Sigmoid colon (tissue), 7 donors: ENCODE data around the gene C14orf93. TPM values are rescaled to one million over a fixed set of nuclear protein-coding genes. Genes with fewer than 3 reads are reported as not detected.

Experiments used
- DNase-seq: peaks from one replicate; pipeline ENCODE4 v3.0.0-alpha.2; 2019
- H3K27ac ChIP-seq, 4 donors: fragments of 200-600 bp; sonication (generic); one replicate each; pipeline ENCODE4 v1.5.1; 2016 to 2019; ENCODE audit warnings: mild to moderate bottlenecking in 1 of 4
- H3K27me3 ChIP-seq, 3 donors: fragments of 200-600 bp; sonication (generic); one replicate each; pipeline ENCODE4 v1.5.1; 2019; ENCODE audit warnings: mild to moderate bottlenecking in 1 of 3
- H3K36me3 ChIP-seq, 4 donors: fragments of 200-600 bp; sonication (generic); one replicate each; pipeline ENCODE4 v1.5.1; 2016 to 2019
- H3K4me1 ChIP-seq, 4 donors: fragments of 200-600 bp; sonication (generic); one replicate each; pipeline ENCODE4 v1.5.1; 2017 to 2019
- H3K4me3 ChIP-seq, 4 donors: fragments of 200-600 bp; sonication (generic); one replicate each; pipeline ENCODE4 v1.5.1; 2017 to 2019; ENCODE audit warnings: mild to moderate bottlenecking in 2 of 4, moderate library complexity in 1 of 4
- H3K9me3 ChIP-seq, 4 donors: fragments of 200-600 bp in 3 of 4; sonication (generic) in 3 of 4; one replicate each; pipeline versions ENCODE4 v1.5.1 to v1.6.1; 2013 to 2019
- CTCF ChIP-seq, 4 experiments: fragments of 450-650 bp in 3 of 4; fragments of 200-600 bp in 1 of 4; IDR thresholded peaks; one replicate each; pipeline ENCODE4 v1.5.1; 2016 to 2019; ENCODE audit warnings: antibody characterized with exemption in 4 of 4, mild to moderate bottlenecking in 3 of 4, moderate library complexity in 2 of 4
- EP300 ChIP-seq, 4 donors: sonication (generic); formaldehyde crosslinking; IDR thresholded peaks; one replicate each; pipeline ENCODE4 v1.6.1; 2017; ENCODE audit warnings: antibody characterized with exemption in 4 of 4
- POLR2A ChIP-seq, 2 donors: fragments of 450-650 bp; IDR thresholded peaks; one replicate each; pipeline ENCODE4 v1.6.1; 2016; ENCODE audit warnings: antibody characterized with exemption in 2 of 2, mild to moderate bottlenecking in 2 of 2, moderate library complexity in 2 of 2
- POLR2AphosphoS5 ChIP-seq, 4 donors: sonication (generic); formaldehyde crosslinking; IDR thresholded peaks; one replicate each; pipeline ENCODE4 v1.6.1; 2017; ENCODE audit warnings: antibody characterized with exemption in 4 of 4
- WGBS, 2 donors: extraction: QIAGEN DNeasy Blood & Tissue Kit; methylation state at CpG; one replicate each; pipeline ENCODE4 v1.1.7; 2013; 5-methylcytosine and 5-hydroxymethylcytosine counted together
- intact Hi-C: fragments of 100-400 bp; cut with DNase I; formaldehyde crosslinking; loops from one replicate; pipeline ENCODE4 v1.15.1; 2023
- polyA plus RNA-seq, 3 donors: library from polyadenylated mRNA; stranded (reverse); fragments of 200-250 nt; gene quantifications; one replicate each; pipeline ENCODE4 v1.2.3, GENCODE V29; 2013
- total RNA-seq, 4 donors: library from RNA; depleted of rRNA; stranded (reverse); fragments of >200 nt; gene quantifications; one replicate each; pipeline ENCODE4 v1.1.0, GENCODE V29; 2016
- donor health status: healthy with polysubstance abuse.
- donor health status: Bipolar disorder and iron deficiency.
- donor health status: healthy.

The C14orf93 gene
- total and polyA plus RNA-seq, 7 donors = 7.4 to 19.9 (median 10.6) TPM

DNA sequence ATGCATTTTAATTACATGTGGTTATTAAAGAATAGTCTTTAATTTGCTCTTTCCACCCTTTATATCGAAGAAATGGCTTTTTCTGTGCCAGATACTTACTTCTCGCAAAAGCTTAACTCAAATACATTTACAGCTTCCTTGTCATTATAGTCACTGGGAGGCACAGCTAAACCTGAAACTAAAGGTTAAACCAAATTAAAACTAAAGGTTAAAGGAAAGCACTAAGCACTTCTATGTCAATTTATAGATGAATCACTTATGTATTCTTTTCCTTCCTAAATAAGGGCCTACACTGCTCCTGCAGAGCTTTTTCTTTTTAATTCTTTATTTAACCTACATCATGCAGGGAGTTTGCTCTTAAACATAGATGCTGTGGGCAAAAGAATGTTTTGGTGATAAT, 9.1 kb downstream of the C14orf93 start:
- peaks cover 0 to 1% (median under 1%) of the 10 kb centered on the region in 4 donors for H3K4me1 ChIP-seq
- H3K9me3 ChIP-seq = no peaks in the 10 kb centered on the region
- H3K27ac ChIP-seq = no peak overlapping the region
- TF ChIP-seq POLR2A (IDR thresholded peaks at IDR 0.05) = no peak
- TF ChIP-seq POLR2AphosphoS5 (IDR thresholded peaks at IDR 0.05) = no peak
- no peak for TF ChIP-seq EP300 (IDR thresholded peaks at IDR 0.05)
- H3K27me3 ChIP-seq = no peaks in the 10 kb centered on the region
- no peak for DNase-seq
- no peaks in the 10 kb centered on the region for H3K36me3 ChIP-seq
- intact Hi-C loops = no loop called here
- 18 to 66% methylated on average over 2 of the region's 2 CpGs for WGBS, 2 donors
- no peak overlapping the region for H3K4me3 ChIP-seq

- Histone ChIP-seq H3K27ac (no peak overlapping the region), H3K4me3 (no peak overlapping the region), H3K4me1 (peaks cover 0 to 8% (median 2%) of the 10 kb centered on the region in 4 donors), H3K9me3 (no peaks in the 10 kb centered on the region), H3K36me3 (no peaks in the 10 kb centered on the region), H3K27me3 (no peaks in the 10 kb centered on the region)
- no peak for TF ChIP-seq POLR2AphosphoS5 (IDR thresholded peaks at IDR 0.05)
- no peak for TF ChIP-seq POLR2A (IDR thresholded peaks at IDR 0.05)
- TF ChIP-seq EP300 (IDR thresholded peaks at IDR 0.05) = no peak
- TF ChIP-seq CTCF (IDR thresholded peaks at IDR 0.05) = no peak
- intact Hi-C loops = no loop called here
- no peak for DNase-seq
- WGBS, 2 donors = 92 to 93% methylated on average over 16 of the region's 16 CpGs
Measured at GRCh38 chr14:22998329-22999012, 11.5 kb downstream of the C14orf93 start.

GRCh38 chr14:22997676-22998323, 12.1 kb downstream of the C14orf93 start:
- H3K27ac ChIP-seq = no peak overlapping the region
- no peaks in the 10 kb centered on the region for H3K27me3 ChIP-seq
- no peak for DNase-seq
- TF ChIP-seq POLR2AphosphoS5 (IDR thresholded peaks at IDR 0.05) (no peak), EP300 (IDR thresholded peaks at IDR 0.05) (no peak), POLR2A (IDR thresholded peaks at IDR 0.05) (no peak), CTCF (IDR thresholded peaks at IDR 0.05) (no peak)
- H3K36me3 ChIP-seq = no peaks in the 10 kb centered on the region
- 38 to 71% methylated on average over 9 of the region's 9 CpGs for WGBS, 2 donors
- intact Hi-C loops = no loop called here
- H3K9me3 ChIP-seq = no peaks in the 10 kb centered on the region
- H3K4me1 ChIP-seq = peaks cover 0 to 8% (median 2%) of the 10 kb centered on the region in 4 donors
- no peak overlapping the region for H3K4me3 ChIP-seq

DNA sequence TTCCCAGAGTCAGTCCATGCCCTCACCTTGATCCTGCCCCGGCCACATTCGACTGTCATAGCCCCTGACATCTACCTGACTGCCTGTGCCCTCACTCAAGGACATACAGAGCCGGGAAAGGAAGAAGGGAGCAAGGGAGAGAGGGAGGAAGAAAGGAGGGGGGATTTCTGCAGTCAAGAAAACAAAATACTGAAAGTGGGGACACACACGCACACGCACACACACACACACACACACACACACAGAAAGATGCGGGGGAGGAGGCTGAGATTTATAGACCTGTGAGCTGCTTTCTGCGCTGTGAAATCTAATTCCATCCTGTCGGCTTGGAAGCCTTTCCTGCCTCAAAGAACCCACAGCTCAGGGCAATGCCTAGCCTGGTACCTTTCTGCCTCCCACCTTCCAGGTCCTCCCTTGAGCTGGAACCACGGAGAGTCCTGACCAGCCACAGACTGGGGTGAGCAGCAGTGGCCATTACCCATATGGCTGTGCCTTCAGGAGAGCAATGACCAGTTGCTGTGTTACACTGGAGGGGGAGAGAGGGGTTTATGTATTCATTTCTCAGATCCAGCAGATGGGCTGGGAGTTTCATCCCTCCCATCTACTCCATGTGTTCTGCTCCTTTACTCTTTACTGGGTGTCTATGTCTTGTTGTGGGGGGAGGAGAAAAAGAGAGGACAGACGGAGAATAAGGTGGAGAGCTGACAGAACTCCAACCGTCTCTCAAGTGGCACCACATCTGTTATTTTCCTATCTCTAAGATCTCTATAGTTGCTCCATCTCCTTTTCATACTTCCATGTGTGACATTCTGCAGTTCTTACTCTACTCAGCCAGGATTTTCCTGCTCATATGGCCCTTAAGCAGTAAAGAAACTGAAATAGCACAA, 12.9 kb downstream of the C14orf93 start:
- Histone ChIP-seq H3K27ac (no peak overlapping the region), H3K9me3 (no peaks in the 10 kb centered on the region), H3K36me3 (no peaks in the 10 kb centered on the region), H3K27me3 (no peaks in the 10 kb centered on the region), H3K4me1 (peaks cover 0 to 8% (median 2%) of the 10 kb centered on the region in 4 donors), H3K4me3 (no peak overlapping the region)
- 79 to 85% methylated on average over 11 of the region's 11 CpGs for WGBS, 2 donors
- intact Hi-C loops = no loop called here
- TF ChIP-seq CTCF (IDR thresholded peaks at IDR 0.05) (no peak), EP300 (IDR thresholded peaks at IDR 0.05) (no peak), POLR2A (IDR thresholded peaks at IDR 0.05) (no peak), POLR2AphosphoS5 (IDR thresholded peaks at IDR 0.05) (no peak)
- peak; percentile 18 for DNase-seq
